ENCODE results near the gene FAM222A.
A peak's percentile ranks its signal among the peaks of the same experiment; 100 is the strongest.

DNA sequence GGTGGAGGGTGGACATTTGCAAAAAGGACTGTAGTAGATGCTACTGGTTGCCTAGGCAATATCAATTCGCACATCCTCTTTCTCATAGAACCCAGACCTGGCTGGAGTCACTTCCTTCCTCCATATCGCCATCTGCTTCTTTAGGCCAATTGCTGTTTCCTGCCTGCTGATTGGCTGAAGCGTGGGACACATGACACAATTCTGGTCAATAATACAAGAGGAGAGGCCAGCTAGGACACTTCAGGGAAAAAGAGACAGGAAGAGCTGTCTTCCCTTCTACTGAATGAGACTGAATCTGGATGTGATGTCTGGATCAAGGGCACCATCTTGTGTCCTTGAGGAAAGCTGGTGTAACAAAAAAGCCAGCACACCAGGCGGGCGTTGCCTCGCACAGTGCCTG, 65.8 kb downstream of the FAM222A start:
- TF ChIP-seq, protein P1, sequence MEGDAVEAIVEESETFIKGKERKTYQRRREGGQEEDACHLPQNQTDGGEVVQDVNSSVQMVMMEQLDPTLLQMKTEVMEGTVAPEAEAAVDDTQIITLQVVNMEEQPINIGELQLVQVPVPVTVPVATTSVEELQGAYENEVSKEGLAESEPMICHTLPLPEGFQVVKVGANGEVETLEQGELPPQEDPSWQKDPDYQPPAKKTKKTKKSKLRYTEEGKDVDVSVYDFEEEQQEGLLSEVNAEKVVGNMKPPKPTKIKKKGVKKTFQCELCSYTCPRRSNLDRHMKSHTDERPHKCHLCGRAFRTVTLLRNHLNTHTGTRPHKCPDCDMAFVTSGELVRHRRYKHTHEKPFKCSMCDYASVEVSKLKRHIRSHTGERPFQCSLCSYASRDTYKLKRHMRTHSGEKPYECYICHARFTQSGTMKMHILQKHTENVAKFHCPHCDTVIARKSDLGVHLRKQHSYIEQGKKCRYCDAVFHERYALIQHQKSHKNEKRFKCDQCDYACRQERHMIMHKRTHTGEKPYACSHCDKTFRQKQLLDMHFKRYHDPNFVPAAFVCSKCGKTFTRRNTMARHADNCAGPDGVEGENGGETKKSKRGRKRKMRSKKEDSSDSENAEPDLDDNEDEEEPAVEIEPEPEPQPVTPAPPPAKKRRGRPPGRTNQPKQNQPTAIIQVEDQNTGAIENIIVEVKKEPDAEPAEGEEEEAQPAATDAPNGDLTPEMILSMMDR (IDR thresholded peaks at IDR 0.05) = peak in 1 of 4 donors; percentile 6
- no peak for TF ChIP-seq POLR2A (IDR thresholded peaks at IDR 0.05)

All from right lobe of liver (tissue), 4 donors.